IPS DF 4.7 (cell line): ENCODE measurements around the gene ORAI2.

ENCODE experiments used
- DNase-seq: peaks from one replicate; pipeline ENCODE4 v3.0.0-alpha.2; 2013; ENCODE audit warnings: low spot score; ENCODE audit errors: extremely low read depth

ORAI2 gene

GRCh38 chr7:102413611-102414010, 19.8 kb upstream of the ORAI2 start:
- DNase-seq = no peak

- DNase-seq = no peak
Measured at GRCh38 chr7:102415685-102416225, 17.6 kb upstream of the ORAI2 start.

GRCh38 chr7:102416406-102416805, 17.0 kb upstream of the ORAI2 start:
- DNase-seq = no peak

- no peak for DNase-seq
Measured at GRCh38 chr7:102417105-102417504, 16.3 kb upstream of the ORAI2 start.

- DNase-seq = no peak
Measured at GRCh38 chr7:102418592-102418991, 14.8 kb upstream of the ORAI2 start.

- no peak for DNase-seq
Measured at GRCh38 chr7:102421706-102422240, 11.6 kb upstream of the ORAI2 start.

- no peak for DNase-seq
Measured at GRCh38 chr7:102424129-102424551, 9.2 kb upstream of the ORAI2 start.

- no peak for DNase-seq
Measured at GRCh38 chr7:102424787-102425218, 8.6 kb upstream of the ORAI2 start.

GRCh38 chr7:102425639-102426267, 7.6 kb upstream of the ORAI2 start:
- no peak for DNase-seq

GRCh38 chr7:102426268-102427018, 6.9 kb upstream of the ORAI2 start:
- DNase-seq = no peak

- no peak for DNase-seq
Measured at GRCh38 chr7:102427019-102427405, 6.4 kb upstream of the ORAI2 start.

- DNase-seq = no peak
Measured at GRCh38 chr7:102429141-102429899, 4.1 kb upstream of the ORAI2 start.

GRCh38 chr7:102431617-102432298, 1.6 kb upstream of the ORAI2 start:
- no peak for DNase-seq

- DNase-seq = no peak
Measured at GRCh38 chr7:102432442-102433218, 745 bp upstream of the ORAI2 start.

- DNase-seq = no peak
Measured at GRCh38 chr7:102434039-102434486, 688 bp downstream of the ORAI2 start.

GRCh38 chr7:102436118-102436517, 2.7 kb downstream of the ORAI2 start:
- no peak for DNase-seq

GRCh38 chr7:102439963-102440795, 6.8 kb downstream of the ORAI2 start:
- no peak for DNase-seq

GRCh38 chr7:102444961-102445673, 11.7 kb downstream of the ORAI2 start:
- DNase-seq = no peak

- no peak for DNase-seq
Measured at GRCh38 chr7:102445674-102446071, 12.3 kb downstream of the ORAI2 start.
